ENCODE data around the gene TTC34.

DNA sequence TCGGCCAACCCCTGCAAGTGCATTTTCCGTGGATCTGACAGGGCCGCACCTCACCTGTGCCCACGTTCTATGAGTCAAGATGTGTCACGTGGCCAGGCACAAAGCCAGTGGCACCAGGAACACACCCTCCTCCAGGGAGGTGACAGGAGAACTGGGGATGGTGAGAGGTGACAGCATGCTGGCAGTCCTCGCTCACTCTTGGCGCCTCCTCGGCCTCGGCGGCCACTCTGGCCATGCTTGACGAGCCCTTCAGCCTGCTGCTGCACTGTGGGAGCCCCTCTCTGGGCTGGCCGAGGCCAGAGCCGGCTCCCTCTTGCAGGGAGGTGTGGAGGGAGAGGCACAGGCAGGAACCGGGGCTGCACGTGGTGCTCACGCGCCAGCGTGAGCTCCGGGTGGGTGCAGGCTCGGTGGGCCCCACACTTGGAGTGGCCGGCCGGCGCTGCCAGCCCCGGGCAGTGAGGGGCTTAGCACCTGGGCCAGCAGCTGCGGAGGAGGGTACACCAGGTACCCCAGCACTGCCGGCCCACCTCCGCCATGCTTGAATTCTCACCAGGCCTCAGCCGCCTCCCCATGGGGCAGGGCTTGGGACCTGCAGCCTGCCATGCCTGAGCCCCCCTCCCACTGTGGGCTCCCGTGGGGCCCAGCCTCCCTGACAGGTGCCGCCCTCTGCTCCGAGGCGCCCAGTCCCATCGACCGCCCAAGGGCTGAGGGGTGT is 11.6 kb upstream of the TTC34 start:
- TF ChIP-seq EZH2 (IDR thresholded peaks at IDR 0.05; ENCODE audit: borderline replicate concordance, low read depth, low read length, severe bottlenecking): no peak
- TF ChIP-seq, protein P1, sequence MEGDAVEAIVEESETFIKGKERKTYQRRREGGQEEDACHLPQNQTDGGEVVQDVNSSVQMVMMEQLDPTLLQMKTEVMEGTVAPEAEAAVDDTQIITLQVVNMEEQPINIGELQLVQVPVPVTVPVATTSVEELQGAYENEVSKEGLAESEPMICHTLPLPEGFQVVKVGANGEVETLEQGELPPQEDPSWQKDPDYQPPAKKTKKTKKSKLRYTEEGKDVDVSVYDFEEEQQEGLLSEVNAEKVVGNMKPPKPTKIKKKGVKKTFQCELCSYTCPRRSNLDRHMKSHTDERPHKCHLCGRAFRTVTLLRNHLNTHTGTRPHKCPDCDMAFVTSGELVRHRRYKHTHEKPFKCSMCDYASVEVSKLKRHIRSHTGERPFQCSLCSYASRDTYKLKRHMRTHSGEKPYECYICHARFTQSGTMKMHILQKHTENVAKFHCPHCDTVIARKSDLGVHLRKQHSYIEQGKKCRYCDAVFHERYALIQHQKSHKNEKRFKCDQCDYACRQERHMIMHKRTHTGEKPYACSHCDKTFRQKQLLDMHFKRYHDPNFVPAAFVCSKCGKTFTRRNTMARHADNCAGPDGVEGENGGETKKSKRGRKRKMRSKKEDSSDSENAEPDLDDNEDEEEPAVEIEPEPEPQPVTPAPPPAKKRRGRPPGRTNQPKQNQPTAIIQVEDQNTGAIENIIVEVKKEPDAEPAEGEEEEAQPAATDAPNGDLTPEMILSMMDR (IDR thresholded peaks at IDR 0.05; ENCODE audit: borderline replicate concordance, extremely low read depth, low read length, poor library complexity, severe bottlenecking): no peak

Measured in DND-41 (cell line).